Activated CD4-positive, alpha-beta T cell treated with anti-CD3 and anti-CD28 coated beads, Interleukin-2, amount 50 U/mL, for 48 hours (primary cell): ENCODE results near the gene ARMC12.
"Not testable (repeated sequence)": the region's sequence is repeated elsewhere in the genome, so short reads cannot be mapped to it uniquely, and the experiment has no call there.

ENCODE experiments used
- DNase-seq, 2 experiments: peaks; one replicate each; pipeline ENCODE4 v3.0.0-alpha.2; 2020

ARMC12 gene, protein sequence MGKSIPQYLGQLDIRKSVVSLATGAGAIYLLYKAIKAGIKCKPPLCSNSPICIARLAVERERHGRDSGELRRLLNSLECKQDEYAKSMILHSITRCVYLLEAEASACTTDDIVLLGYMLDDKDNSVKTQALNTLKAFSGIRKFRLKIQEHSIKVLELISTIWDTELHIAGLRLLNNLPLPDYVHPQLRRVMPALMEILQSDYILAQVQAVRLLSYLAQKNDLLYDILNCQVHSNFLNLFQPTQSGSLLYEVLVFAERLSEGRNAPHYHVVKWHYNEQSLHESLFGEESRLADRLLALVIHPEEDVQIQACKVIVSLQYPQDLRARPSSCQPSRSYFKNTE

GRCh38 chr6:35736982-35737412 lies at the start of gene ARMC12:
Gene ARMC12, plus strand, starts transcription at chr6:35737032. Its CDS starts 77 bp downstream, at chr6:35737109.
- no peak for DNase-seq

DNA sequence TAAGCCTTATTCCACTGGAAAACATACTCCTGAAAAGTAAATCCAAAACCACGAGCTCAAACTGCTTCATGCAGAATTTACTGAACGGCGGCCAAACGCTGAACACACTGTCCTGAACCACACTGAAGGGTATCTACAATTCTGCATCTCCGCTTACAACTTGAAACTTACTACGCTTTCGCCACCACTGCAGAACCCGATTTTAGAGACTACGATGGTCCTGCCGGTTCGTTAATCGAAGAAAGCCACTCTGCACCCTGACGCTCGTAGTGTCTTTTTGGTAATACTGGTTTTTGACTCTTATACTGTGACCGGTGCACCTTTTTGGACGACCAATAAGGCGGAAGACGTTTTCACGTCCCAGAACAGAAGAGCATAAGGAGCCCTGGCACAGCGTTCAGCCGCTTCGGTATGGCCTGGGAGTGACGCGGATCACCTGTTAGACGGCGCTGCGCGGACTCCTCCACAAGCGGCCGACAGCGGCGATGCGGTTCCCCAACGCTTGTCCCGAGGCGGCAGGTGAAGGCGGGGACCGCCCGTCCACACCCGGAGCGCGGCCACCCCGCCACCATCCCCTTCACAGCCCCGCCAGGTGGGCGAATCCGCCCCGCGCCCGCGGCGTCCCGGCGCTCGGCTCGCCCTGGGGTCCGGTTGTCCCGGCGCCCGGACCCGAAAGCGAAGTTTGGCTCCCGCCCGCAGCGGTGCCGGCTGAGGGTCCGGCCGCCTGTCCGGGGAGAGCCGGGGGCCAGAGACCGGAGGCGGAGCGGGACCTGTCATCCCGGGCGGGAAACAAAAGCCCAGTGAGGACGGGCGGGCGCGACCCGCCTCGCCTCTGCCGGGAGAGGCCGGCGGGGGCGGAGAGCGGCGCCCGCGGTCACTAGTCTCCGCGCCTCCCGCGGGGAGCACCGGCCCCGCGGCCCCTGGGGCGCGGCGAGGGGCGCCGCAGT lies 48.9 kb upstream of the ARMC12 start:
- peak; percentile 58 to 69 for DNase-seq

DNA sequence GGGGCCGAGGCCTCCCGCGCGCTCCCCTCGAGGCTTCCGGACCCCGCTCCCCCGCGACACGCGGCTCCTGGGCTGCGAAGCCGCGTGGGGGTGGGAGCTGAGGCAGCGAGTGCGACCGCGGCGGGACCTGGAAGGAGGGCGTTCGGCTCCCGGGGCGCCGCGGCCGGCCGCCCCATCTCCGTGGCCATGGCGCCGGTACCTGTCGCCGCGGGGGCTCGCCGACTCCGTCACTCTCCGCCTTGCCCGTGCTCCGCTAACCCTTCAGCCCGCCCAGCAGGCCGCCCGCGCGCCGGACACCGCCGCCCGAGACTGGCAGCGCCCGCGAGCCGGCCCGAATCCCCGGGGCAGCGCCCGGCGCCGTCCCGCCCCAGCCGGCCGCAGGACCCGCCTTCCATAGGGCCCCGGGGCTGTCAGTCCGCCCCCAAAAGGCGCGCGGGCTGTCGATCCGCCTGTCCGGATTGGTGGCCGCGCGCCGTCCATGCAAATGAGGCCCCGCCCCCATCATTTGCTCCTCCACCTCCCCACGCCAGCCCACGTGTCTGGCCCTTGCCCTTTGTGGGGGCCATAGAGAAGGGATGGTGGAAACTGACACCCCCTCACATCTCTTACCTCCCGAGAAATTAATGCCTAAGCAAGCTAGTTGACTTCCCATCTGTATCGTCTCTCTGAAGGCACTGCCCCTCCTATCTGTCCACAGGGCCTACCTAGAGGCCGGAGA lies 48.1 kb upstream of the ARMC12 start, which contains the start of gene FKBP5:
TSS of gene FKBP5 (minus strand) at position 311 of the 718 bp plus-strand sequence. CDS start 46,091 bp downstream, outside the sequence.
- peak; percentile 93 to 94 for DNase-seq

DNA sequence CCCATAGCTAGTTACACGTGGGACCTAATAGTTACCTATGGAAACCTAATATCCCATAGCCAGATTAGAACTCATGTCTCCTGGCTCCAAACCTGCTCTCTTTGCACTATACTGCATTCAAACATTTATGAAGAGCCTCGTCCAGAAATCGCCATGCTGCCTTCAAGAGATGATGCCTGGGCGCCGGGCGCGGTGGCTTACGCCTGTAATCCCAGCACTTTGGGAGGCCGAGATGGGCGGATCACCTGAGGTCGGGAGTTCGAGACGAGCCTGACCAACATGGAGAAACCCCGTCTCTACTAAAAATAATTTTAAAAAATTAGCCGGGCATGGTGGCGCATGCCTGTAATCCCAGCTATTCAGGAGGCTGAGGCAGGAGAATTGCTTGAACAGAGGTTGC lies 46.8 kb upstream of the ARMC12 start:
- not testable (repeated sequence) for DNase-seq

GRCh38 chr6:35690484-35690883 lies 46.3 kb upstream of the ARMC12 start:
- DNase-seq: no peak

DNA sequence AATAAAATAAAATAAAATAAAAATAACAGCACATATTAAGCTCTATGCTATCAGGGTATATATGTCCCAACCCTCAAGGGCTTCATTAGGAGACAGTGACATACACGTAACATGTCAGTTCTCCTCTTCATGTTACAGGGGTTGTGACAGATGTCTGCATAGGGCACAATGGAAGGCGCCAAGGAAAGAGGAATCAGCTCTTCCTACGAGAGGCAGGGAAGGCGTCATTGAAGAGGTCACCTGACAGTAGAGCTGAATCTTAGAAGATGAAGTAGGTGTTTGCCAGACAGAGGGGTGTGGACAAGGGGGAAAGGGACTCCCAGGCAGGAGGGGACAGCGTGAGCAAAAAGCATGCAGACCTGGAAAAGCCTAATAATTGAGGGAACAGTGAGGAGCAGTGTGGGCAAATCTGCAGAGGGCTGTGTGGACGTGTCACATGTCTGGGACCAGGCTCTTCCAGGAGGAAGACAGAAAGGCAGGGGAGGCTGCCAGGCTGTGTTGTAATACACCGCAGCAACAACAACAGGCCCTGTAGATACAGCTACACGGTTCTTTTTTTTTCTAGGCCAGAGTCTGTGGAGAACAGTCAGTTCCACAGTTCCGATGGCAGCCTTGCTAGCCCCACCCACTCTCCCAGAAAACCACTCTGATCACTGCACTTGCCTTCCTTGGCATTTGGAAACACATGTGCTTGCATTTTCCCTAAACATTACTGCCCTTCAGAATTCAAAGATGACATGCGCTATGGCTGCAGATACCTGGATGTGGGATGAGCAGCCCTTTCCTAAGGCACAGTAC lies 45.6 kb upstream of the ARMC12 start:
- no peak for DNase-seq

DNA sequence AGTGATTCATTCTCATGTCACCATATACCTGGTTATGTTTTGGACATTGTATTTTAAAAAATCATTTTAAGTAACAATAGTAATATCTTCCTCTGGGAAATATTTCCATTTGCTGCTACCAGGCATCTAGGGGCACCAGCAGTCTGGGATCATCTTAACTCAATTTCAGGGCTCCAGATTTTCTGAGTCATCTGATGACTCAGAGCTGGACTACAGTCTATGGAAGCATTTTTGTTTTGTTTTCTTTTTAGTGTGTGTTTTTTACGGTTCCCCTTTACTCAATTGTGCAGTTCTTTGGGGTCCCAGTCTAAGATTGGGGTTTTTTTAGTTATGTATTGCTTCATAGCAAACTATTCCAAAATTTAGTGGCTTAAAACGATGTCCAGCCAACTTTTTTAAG lies 42.4 kb upstream of the ARMC12 start:
- no peak for DNase-seq

GRCh38 chr6:35698430-35698829 lies 38.4 kb upstream of the ARMC12 start:
- not testable (repeated sequence) for DNase-seq

DNA sequence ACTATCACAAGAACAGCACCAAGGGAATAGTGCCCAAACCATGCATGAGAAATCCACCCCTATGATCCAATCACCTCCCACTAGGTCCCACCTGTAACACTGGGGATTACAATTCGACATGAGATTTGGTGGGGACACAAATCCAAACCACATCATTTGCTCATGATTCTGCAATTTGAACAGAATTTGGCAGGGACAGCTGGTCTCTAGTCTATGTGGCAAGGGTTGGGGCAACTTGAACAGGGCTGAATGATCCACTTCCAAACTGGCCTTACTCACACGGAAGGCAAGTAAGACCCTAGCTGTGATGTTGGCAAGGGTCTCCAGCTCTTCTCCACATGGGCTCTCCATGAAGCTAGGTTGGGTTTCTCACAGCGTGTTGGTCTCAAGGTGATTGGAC lies 38.0 kb upstream of the ARMC12 start:
- no peak for DNase-seq

DNA sequence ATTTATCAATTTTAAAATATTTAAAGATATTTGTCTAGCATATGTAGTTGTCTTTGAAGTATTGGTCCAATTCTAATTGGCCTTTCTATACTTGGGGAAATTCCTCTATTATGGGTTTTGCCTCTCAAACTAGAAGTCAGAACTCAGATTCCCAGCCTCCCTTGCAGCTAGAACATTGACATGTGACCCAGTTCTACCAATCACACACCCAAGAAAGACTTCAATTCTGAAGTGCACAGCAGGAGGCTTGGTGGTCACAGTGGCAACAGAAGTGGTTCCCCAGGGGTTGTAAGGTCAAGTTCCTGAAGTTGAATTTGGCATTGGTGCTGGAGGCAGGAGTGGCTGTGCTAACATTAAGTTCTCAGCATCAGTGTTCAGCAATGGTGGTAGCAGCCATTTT lies 33.3 kb upstream of the ARMC12 start:
- DNase-seq: no peak

GRCh38 chr6:35706468-35706867 lies 30.4 kb upstream of the ARMC12 start:
- DNase-seq: no peak

- no peak for DNase-seq
These were observed 29.0 kb upstream of the ARMC12 start for GRCh38 chr6:35707714-35708407.

DNA sequence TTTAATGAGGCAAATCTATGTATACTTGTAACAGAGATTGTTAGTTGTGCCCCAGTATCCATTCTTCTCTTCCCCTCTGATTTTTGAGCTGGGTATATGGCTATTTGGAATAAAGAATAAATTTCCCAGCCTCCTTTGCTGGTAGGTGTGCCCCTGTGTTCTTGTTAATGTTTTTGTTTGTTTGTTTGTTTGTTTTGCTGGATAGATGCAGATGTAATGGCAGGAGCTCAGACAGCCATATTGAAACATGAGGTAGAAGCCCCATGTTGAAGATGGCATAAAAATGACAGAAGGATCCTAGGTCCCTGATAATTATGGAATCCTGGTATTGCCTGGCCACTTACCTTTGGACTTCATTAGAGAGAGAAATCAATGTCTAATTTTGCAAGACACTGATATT lies 28.2 kb upstream of the ARMC12 start:
- no peak for DNase-seq

GRCh38 chr6:35710241-35710847 lies 26.5 kb upstream of the ARMC12 start:
- DNase-seq: peak; percentile 43 to 50

DNA sequence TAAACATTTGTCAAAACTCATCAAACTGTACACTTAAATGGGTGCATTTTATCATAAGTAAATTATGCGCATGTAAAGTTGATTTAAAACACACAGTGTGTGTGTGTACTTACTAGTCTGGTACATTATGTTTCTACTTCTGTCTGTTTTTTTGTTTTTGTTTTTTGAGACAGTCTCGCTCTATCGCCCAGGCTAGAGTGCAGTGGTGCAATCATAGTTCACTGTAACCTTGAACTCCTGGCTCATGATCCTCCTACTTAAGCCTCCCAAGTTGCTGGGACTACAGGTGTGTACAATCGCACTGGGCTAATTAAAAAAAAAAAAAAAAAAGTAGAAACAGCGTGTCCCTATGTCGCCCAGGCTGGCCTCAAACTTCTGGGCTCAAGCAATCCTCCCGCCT lies 25.1 kb upstream of the ARMC12 start:
- no peak for DNase-seq

GRCh38 chr6:35713006-35713767 lies 23.6 kb upstream of the ARMC12 start:
- DNase-seq: no peak

GRCh38 chr6:35716798-35717197 lies 20.0 kb upstream of the ARMC12 start:
- DNase-seq: no peak

DNA sequence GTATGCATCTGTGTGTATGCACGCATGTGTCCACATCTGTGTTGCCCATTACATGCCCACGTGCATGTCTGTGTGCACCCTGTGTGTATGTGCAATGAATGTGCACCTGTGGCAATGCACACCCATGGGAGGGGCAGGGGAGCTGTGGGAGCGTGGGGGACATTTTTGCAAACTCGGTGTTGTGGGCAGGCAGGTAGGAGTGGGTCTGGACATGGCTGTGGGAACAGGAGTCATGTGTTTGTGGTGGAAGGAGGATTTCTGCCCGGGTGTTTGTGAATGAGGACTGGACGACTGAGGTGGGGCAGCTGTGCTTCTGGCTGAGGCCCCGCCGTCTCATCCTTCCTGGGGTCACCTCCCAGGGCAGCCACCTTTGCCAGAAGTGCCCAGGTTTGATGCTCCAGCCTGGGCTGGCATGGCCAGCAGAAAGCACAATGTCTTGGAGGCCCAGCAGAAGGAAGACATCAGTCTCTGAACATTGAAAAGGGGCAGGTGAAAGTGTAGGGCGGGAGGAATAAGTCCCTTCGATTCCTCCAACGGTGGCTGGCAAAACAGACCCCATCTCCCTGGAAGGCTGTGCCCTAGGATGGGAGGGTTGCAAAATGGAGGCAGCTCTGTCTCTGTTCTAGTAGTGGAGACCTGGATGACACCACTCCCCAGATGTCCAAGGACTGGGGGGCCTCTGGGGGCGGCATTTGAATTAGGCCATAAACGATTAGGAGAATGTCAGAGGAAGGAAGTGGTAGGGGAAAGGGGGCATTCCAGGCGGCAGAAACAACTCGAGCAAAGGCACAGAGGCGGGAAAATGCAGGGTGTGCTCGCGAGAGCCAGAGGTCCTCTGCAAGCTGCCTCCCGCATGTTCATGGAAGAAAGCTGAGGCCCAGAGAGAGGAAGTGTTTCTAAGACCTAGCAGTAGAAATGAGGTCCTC lies 19.1 kb upstream of the ARMC12 start:
- no peak for DNase-seq

- no peak for DNase-seq
These were observed 18.5 kb upstream of the ARMC12 start for GRCh38 chr6:35718375-35718736.
